ENCODE results near the gene C19orf81.
"Not testable (repeated sequence)": the region's sequence is repeated elsewhere in the genome, so short reads cannot be mapped to it uniquely, and the experiment has no call there.

Gene C19orf81

DNA sequence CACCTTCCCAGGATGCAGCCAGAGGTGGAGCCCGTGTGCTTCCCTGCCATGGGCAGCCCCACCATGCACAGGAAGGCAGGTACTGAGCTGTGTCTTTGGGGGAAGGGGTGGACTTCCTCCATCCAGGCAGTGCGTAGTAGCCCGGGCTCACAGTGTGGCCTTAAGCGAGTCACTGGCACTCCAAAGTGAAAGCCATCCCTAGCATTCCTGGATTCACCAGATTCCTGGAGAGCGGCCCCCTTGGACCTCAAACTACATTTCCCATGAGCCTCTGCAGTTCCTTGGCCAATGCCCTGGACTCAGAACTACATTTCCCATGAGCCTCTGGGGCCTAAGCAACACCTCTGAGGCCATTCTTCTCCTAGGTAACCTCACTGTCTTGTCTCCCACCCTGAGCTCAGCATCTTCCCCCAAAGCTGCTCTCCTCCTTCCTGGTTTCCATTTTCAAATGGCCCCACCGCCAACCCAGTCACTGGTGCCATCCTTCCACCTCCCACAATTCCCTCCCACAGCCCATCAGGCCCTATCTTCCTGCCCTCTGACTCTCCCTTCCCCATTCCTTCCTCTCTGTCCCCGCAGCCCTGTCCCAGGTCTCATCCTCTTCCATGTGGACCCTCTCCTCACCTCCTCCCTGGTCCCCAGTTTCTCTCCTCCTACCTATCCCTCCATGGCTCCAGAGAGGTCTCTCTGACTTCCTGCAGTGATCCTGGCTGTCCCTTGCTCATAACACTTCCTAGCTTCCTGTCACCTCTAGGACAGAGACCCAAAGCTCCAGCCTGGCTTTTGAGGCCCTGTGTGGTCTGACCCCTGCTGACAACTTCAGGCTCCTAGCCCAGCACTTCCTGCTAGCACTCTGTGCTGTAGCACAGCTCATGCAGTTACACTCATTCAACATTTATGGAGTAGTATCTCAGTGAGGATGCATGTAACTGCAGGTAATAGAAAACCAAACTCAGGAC is at the start of gene C19orf81:
TSS of gene C19orf81 (plus strand) at position 13 of the 959 bp plus-strand sequence. CDS start at position 13, 0 bp downstream.
- in situ Hi-C loops (cut with MboI; ENCODE audit: low sequenced_read_pairs), result no loop called here

DNA sequence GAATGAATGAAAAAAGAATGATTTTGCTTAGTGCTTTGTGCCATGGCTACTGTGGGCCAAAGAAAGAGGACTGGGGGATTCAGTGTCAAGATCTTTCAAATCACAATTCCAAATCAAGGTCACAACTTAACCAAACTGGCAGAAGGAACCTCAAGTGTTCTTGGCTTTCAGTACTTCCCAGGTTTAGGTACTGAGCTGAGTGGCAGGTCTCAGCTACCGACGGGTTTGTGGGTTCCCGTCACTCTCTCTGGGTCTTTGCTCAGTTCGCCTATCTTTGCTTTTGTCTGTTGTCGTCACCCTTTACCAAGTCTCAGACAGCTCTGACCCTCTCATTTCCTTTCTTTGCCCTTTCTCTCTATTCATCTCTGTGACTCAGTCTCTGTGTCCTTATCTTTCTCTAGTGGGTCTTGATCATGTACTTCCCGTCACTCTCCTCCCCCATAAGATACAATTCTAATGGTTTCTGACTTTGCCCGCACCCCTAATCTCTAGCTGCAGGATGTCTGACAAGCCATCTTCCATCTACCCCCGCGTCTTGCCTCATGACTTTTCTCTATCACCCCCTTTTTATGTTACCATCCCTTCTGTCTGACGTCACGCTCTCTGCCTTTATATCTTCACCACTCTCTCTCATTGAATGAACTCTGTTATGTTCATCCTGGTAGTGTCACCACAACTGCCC is 47.7 kb upstream of the C19orf81 start:
- in situ Hi-C loops (cut with MboI; ENCODE audit: low sequenced_read_pairs), result no loop called here

DNA sequence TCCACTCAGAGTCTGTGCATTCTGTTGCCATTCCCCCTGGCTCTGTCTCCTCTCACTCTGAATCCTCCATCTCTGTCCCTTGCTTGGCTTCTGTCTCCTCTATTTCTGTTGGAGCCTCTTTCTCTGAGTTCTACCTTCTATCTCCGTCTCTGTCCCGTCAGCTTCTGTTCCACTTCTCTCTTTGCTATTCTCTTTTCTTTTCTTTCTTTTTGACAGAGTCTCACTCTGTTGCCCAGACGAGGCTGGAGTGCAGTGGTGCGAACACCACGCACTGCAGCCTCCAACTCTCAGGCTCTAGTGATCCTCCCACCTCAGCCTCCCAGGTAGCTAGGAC is 47.2 kb upstream of the C19orf81 start:
- in situ Hi-C loops (cut with MboI; ENCODE audit: low sequenced_read_pairs), result no loop called here

DNA sequence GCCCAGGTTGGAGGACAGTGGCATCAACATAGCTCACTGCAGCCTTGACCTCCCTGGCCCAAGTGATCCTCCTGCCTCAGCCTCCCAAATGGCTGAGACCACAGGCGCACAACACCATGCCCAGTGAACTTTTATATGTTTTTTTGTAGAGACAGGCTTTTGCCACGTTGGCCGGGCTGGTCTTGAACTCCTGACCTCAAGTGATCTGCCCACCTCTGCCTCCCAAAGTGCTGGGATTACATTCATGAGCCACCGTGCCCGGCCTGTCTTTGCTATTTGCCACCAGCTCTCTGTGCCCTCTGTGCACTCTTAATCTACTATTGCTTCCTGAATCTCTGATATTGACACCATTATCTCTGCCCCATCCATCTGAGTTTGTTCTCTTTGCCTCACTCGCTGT is 46.7 kb upstream of the C19orf81 start:
- in situ Hi-C loops (cut with MboI; ENCODE audit: low sequenced_read_pairs), result no loop called here

DNA sequence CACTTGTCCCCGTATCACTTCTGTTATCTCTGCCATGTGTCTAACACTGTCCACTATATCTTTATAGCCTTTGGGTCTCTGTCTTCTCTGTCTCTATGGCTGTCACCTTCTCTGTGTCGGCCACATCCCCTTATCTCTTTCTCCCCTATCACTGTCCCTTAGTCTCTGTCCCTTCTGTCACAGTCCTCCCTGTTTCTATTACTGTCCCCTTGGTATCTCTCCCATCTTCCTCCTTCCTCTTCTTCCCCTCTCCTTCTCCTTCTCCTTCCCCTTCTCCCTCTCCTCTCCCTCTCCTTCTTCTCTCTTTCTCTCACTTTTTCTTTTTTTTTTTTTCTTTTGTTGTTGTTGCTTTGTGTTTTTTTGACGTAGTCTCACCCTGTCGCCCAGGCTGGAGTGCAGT is 46.3 kb upstream of the C19orf81 start:
- in situ Hi-C loops (cut with MboI; ENCODE audit: low sequenced_read_pairs), result no loop called here

DNA sequence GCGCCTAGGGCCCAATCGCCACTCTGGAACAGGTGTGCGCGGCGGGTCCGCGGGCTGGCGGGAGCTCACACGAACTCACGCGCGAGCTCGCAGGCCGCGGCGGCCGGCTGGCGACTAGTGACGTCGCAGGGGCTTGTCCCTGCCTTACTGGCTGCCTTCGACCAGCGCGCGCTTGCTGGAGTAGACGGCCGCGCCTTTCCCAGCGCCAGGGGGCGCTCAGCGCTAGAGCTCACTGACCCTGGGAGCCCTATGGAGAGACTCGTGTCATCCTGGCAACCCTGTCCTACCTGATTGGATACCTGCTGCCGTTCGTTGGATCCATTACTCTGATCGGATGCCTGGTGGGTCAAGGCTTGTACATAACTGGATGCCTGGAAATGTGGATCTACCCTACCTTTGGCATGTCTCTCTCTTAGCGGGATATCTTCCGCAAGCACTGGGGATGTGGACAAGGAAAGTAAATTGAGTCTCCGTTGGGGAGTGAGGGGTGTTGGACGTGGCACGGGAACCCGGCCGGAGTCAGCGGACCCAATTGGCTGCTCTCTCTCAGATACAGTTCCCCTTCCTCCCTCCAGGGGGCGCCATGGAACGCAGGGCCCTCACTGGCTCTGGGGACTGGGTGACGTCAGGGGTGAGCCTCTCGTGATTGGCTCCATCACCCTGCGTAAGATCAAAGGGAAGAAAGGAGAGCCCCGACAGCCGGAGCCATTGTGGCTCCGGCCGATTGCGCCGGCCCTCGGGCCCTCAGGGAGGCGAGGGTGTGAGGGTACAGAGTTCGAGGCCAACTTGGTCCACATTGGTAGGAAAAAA is 44.8 kb upstream of the C19orf81 start:
- in situ Hi-C loops (cut with MboI; ENCODE audit: low sequenced_read_pairs), result not testable (repeated sequence)

DNA sequence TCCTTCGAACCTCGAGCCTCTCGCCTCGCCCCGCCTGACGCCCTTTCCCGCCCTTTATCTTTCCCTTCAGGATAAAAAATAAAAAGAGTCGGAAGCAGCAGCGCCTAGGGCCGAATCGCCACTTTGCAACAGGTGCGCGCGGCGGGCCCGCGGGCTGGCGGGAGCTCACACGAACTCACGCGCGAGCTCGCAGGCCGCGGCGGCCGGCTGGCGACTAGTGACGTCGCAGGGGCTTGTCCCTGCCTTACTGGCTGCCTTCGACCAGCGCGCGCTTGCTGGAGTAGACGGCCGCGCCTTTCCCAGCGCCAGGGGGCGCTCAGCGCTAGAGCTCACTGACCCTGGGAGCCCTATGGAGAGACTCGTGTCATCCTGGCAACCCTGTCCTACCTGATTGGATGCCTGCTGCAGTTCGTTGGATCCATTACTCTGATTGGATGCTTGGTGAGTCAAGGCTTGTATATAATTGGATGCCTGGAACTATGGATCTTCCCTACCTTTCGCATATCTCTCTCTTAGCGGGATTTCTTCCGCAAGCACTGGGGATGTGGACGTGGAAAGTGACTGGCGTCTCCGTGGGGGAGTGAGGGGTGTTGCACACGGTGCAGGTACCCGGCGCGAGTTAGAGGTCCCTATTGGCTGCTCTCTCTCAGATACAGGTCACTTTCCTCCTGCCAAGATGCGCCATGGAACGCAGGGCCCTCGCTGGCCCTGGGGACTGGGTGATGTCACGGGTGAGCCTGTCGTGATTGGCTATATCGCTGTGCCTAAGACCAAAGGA is 43.0 kb upstream of the C19orf81 start:
- in situ Hi-C loops (cut with MboI; ENCODE audit: low sequenced_read_pairs), result not testable (repeated sequence)

DNA sequence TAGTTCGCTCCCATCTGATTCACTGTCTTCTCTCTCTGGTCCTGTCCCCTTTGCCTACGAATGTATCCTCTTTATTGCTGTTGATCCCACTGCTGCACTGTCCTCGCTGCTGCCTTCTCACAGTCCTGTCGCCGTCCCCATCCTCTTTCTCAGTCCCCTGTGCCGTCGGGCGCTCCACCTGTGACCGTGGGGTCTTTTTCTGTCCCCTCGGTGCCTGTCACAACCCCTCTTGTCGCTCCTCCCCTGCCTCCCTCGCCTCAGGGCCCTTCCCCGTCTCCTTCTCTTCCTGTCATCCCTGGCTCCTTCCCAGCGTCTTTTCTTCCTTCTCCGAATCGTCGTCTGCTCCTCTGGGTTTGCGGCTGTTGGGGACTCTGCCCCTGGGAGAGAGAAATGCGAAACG is 41.9 kb upstream of the C19orf81 start:
- in situ Hi-C loops (cut with MboI; ENCODE audit: low sequenced_read_pairs), result no loop called here

DNA sequence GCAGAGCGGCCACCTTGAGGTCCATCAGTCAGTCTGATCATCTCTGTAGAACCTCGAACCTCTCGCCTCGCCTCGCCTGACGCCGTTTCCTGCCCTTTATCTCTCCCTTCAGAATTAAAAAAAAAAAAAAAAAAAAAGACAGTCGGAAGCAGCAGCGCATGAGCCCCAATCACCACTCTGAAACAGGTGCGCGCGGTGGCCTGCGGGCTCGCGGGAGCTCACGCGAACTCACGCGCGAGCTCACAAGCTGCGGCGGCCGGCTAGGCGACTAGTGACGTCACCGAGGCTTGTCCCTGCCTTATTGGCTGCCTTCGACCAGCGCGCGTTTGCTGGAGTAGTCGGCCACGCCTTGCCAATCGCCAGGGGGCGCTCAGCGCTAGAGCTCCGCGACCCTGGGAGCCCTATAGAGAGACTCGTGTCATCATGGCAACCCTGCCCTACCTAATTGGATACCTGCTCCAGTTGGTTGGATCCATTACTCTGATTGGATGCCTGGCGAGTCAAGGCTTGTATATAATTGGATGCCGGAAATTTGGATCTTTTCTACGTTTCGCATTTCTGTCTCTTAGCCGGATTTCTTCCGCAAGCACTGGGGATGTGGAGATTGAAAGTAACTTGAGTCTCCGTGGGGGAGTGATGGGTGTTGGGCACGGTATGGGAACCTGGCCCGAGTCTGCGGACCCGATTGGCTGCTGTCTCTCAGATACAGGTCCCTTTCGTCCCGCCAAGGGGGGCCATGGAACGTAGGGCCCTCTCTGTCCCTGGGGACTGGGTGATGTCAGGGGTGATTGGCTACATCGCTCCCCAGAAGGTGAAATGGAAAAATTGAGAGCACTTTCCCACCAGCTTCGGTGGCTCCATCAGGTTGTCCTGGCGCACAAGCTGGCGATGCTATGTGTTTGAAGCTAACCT is 41.1 kb upstream of the C19orf81 start:
- in situ Hi-C loops (cut with MboI; ENCODE audit: low sequenced_read_pairs), result no loop called here

DNA sequence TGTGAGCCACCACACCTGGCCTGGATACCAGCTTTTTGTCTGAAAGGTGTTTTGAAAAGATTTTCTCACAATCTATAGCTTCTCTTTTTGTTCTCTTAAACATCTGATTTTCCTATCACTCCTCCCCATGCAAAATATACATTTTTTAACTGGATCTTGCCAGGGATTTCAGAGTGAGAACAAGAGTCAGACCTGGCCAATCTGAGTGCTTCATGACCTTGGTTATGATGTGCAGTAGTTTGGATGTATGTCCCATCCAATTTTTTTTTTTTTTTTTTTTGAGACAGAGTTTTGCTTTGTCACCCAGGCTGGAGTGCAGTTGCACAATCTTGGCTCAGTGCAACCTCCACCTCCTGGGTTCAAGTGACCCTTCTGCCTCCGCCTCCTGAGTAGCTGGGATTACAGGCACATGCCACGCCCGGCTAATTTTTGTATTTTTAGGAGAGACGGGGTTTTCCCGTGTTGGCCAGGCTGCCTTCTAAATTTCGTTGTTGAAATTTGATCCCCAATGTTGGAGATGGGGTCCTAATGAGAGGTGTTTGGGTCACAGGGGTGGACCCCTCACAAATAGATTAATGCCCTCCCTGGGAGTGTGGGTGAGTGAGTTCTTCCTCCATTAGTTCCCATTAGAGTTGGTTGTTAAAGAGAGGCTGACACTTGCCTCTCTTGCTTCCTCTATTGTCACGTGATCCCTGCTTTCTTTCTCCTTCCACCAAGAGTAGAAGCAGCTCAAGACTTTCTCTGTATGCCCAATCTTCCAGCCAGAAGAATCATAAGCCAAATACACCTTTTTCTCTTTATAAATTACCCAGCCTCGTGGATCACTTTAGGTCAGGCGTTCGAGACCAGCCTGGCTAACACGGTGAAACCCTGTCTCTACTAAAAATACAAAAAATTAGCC is 36.5 kb upstream of the C19orf81 start:
- in situ Hi-C loops (cut with MboI; ENCODE audit: low sequenced_read_pairs), result not testable (repeated sequence)

DNA sequence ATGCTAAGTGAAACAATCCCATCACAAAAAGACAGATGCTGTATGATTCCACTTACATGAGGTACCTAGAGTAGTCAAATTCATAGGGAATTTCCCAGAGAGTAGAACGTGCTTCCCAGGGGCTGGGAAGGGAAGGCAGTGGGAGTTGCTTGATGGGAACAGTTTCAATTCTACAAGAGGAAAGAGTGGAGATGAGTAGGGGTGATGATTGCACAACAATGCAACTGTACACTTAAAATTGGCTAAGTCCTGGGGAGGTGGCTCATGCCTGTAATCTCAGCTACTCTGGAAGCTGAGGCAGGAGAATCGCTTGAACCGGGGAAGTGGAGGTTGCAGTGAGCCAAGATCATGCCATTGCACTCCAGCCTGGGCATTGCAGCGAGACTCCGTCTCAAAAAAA is 30.9 kb upstream of the C19orf81 start:
- in situ Hi-C loops (cut with MboI; ENCODE audit: low sequenced_read_pairs), result not testable (repeated sequence)

DNA sequence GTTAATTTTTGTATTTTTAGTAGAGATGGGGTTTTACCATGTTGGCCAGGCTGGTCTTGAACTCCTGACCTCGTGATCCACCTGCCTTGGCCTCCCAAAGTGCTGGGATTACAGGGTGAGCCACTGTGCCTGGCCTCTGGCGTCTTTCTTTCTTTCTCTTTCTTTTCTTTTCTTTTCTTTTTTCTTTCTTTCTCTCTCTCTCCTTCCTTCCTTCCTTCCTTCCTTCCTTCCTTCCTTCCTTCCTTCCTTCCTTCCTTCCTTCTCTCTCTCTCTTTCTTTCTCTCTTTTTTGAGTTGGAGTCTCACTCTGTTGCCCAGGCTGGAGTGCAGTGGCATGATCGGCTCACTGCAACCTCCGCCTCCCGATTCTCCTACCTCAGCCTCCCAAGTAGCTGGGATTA is 30.1 kb upstream of the C19orf81 start:
- in situ Hi-C loops (cut with MboI; ENCODE audit: low sequenced_read_pairs), result not testable (repeated sequence)

DNA sequence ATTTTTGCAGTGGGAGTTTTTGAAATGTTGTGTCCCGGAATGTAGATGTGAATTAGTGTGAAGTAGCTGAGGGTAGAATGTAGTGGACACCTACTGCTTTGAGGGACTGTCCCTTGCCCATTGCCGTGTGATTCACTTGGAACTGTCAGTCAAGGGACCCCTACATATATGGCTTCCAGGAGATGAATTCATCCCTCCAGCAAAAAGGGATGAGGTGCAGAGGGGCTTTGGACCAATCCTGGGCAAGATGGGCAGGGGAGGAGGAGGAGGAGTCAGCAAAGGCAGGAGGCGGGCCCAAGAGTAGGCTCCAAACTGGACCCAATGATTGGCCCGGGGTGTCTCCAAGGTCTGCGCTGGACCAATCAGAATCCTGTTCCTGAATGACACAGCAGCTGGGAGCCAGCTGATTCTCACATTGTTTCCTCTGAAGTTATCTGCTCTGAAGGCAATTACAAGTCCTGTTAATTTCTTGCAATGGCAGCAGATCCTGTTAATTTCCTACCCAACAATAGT is 28.8 kb upstream of the C19orf81 start:
- in situ Hi-C loops (cut with MboI; ENCODE audit: low sequenced_read_pairs), result not testable (repeated sequence)

DNA sequence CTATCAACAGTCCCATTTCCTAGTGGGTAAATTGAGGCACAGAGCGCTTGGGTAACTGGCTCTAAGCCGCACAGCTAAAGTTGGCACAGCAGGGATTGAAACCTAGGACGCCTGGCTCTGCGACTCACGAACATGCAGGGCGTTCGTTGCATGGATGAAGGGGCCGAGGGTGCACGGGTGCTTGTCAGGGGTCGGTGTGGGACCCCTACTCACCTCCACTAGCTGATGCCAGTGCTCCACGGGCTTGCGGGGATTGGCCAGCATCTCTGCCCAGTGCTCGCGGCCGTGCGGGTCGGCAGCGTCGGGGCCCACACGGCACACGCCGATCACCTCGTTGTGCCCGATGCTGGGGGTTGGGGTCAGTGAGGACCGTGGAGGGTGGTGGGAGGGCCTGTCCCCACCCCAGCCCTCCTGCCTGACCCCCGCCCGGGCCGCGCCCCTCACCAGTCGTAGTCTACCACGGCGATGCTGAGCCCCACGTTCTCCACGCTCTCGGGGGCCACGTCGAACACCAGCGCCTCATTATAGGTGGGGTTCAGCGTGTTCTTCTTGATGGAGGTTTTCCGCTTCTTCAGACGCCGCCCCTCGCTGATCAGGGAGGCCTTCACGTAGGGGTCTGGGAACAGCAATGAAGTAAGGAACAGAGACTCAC is 24.2 kb upstream of the C19orf81 start:
- in situ Hi-C loops (cut with MboI; ENCODE audit: low sequenced_read_pairs), result no loop called here

DNA sequence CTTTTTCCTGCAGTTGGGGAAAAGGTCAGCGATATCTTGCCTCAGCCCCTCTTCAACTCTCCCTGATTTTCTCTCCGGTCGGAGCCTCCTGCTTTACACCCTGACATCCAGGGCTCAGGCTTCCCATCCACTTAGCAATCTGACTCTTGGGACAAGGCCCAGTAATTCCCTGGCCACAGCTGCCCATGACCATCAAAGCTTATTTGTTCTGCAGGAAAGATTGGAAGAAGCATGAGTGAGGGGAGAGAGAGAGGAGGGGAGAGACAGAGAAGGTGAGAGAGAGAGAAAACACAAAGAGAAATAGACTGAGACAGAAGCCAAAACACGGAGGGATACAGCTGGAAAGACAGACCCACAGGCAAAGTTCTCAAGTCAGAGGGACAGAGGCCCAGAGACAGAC is 23.2 kb upstream of the C19orf81 start:
- in situ Hi-C loops (cut with MboI; ENCODE audit: low sequenced_read_pairs), result no loop called here

DNA sequence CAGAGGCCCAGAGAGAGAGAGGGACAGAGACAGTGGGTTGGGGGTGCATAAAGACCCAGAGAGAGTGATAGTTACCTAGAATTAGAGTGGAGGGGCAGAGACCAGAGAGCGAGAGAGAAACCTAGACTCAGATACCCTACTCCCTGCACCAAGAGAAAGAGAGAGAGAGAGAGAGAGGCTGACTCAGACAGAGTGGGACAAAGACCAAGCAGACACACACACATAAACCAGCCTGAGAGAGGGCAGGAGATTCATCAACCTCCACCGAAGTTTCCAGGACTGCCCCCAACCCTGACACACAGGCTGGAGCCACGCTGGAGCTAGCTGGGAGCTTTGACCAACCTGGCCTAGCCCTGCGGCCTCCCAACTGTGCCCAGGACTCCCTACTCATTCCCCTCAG is 22.4 kb upstream of the C19orf81 start:
- in situ Hi-C loops (cut with MboI; ENCODE audit: low sequenced_read_pairs), result no loop called here

DNA sequence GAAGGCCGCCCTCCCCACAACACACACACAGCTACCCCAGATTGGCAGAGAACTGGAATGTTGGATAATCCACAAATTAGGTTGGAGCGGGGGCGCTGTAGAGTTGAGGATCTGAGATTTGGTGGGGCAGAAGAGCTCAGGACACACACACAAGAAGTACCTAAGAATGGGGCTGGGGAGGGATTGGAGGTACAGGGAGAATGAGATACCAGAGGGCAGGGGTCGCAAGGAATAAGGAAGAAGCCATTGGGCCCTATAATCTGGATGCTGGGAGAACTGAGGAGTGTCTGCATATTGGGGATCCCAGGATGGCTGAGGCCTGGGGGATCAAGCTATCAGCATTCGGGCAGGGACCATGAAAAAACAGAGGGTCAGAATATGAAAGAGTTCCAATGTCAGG is 21.1 kb upstream of the C19orf81 start:
- in situ Hi-C loops (cut with MboI; ENCODE audit: low sequenced_read_pairs), result no loop called here

DNA sequence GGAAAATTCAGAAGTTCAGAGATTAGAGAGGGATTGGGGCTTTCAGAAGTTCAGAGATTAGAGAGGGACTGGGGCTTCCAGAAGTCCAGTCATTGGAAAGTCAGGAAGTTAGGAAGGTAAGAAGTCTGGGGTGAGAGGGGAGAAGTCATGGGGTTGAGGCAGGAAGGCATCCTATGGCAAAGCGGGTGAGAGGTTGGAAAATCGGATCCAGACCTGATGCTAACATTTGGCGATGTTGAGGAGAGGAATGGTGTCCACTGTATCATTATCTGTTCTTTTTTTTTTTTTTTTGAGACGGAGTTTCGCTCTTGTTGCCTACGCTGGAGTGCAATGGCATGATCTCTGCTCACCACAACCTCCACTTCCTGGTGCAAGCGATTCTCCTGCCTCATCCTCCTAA is 20.7 kb upstream of the C19orf81 start:
- in situ Hi-C loops (cut with MboI; ENCODE audit: low sequenced_read_pairs), result no loop called here

Measured in hTERT RPE-1 (cell line).